Mucosa of stomach (tissue), 1 donor: ENCODE measurements around the gene NFAM1.
A peak's percentile ranks its signal among the peaks of the same experiment; 100 is the strongest.

Experiments used
- H3K27me3 ChIP-seq: one replicate; pipeline ENCODE4 v1.7.0; 2013; ENCODE audit warnings: mild to moderate bottlenecking, low read length; ENCODE audit not compliant: control insufficient read depth, insufficient read depth
- H3K36me3 ChIP-seq: one replicate; pipeline ENCODE4 v1.7.0; 2013; ENCODE audit warnings: low read length; ENCODE audit not compliant: control insufficient read depth, insufficient read depth
- H3K4me1 ChIP-seq: one replicate; pipeline ENCODE4 v1.7.0; 2013; ENCODE audit warnings: mild to moderate bottlenecking, low read length; ENCODE audit not compliant: control insufficient read depth, insufficient read depth
- H3K4me3 ChIP-seq: one replicate; pipeline ENCODE4 v1.7.0; 2013; ENCODE audit warnings: low read length
- H3K9ac ChIP-seq: one replicate; pipeline ENCODE4 v1.7.0; 2013; ENCODE audit warnings: mild to moderate bottlenecking, low read length, moderate library complexity
- H3K9me3 ChIP-seq: one replicate; pipeline ENCODE4 v1.7.0; 2013; ENCODE audit warnings: mild to moderate bottlenecking, low read length, moderate library complexity; ENCODE audit not compliant: control insufficient read depth
- donor health status: Pancreatic carcinoma.

The NFAM1 gene

DNA sequence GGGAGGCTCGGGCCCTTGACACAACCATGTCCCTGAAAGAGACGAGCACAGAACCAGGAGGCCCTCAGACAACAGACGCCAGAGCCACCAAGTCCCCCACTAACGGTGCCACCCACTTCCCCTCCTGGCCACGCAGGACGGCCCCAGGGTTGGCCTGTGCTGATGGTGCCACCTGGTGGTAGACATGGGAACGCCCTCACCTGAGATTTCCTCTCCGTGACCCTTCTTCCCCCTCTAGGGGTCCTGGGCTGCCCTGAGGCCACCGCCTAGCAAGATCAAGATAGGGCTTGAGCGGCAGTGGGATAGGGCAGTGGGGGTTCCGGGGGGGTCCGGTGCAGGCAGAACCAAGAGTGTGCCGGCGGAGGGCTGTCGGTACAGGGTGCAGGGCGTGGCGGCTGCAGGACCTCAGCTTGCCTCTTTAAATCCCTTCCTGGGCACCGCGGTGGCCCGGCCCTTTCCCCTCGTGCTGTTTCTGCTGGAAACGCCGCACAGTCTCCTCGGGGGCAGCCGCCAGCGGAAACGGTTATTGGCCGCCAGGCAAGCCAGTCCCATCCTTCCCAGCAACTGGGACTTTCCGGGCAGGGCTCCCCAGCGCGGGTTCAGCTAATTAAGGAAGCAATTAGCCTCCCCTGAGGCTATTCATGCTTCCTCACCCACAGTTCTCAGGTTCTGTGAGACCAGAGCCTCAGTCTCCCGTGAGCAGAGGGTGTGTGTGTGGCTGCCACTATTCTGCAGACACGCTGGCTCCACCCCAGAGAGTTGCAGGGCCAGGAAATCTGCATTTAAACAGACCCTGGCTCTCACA is 5.5 kb upstream of the NFAM1 start:
- Histone ChIP-seq H3K9ac (peak overlapping the region; percentile 49), H3K27me3 (peaks cover 6% of the 10 kb centered on the region), H3K4me1 (peaks cover 22% of the 10 kb centered on the region), H3K9me3 (no peaks in the 10 kb centered on the region), H3K4me3 (peak overlapping the region; percentile 44), H3K36me3 (no peaks in the 10 kb centered on the region)

DNA sequence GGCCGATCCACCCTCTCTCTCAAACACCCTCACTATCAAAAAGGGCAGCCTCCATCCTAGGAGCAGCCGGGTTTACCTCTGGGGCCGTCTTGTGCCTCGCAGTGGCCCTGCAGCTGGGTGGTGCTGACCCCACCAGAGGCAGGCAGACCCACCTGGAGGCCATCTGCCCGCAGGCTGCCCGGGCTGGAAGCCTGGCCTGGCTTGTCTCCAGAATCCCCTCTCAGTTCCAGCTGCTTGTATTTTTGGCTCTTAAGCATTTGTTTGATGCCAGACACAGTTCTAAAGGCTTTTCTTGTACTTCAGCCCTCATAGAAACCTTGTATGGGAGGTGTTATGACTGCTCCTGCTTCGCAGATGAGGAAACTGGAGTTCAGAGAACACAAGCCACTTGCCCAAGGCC is 4.2 kb upstream of the NFAM1 start:
- Histone ChIP-seq H3K9ac (no peak overlapping the region), H3K4me3 (no peak overlapping the region), H3K9me3 (no peaks in the 10 kb centered on the region)

DNA sequence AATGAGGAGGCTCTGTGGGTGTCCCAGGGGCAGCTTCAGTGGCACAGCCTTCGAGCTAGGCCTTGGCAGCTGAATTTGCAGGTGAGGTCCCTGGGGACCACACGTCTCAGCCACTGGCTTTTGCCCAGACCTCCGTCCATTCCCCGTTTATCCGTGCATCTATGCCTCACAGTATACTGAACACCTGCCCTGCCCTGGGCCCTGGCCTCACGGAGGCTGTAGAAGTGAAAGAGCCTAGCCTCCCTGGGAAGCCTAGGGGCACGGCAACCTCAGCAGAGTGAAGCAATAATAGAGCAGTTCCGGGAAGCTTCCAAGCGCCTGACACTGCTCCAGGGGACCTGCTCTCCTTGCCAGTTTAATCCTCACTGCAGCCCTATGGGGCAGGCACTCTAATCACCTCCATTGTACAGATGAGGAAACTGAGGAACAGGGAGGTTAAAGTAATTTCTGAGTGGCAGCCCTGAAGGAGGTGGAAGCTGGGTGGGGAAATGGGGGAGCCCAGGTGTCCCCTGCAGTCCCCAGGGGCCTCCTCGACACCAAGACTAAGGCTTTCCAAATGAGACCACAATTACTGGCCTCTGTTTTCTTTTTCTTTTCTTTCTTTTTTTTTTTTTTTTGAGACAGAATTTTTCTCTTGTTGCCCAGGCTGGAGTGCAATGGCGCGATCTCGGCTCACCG is 2.7 kb upstream of the NFAM1 start:
- no peaks in the 10 kb centered on the region for H3K9me3 ChIP-seq
- peaks cover 17% of the 10 kb centered on the region for H3K27me3 ChIP-seq
- no peak overlapping the region for H3K9ac ChIP-seq
- H3K4me1 ChIP-seq = peaks cover 14% of the 10 kb centered on the region
- no peak overlapping the region for H3K4me3 ChIP-seq
- no peaks in the 10 kb centered on the region for H3K36me3 ChIP-seq

More for the DNA sequence above, 4.2 kb upstream of the NFAM1 start:
- Histone ChIP-seq H3K4me1 (peaks cover 22% of the 10 kb centered on the region), H3K36me3 (no peaks in the 10 kb centered on the region), H3K27me3 (peaks cover 9% of the 10 kb centered on the region)

DNA sequence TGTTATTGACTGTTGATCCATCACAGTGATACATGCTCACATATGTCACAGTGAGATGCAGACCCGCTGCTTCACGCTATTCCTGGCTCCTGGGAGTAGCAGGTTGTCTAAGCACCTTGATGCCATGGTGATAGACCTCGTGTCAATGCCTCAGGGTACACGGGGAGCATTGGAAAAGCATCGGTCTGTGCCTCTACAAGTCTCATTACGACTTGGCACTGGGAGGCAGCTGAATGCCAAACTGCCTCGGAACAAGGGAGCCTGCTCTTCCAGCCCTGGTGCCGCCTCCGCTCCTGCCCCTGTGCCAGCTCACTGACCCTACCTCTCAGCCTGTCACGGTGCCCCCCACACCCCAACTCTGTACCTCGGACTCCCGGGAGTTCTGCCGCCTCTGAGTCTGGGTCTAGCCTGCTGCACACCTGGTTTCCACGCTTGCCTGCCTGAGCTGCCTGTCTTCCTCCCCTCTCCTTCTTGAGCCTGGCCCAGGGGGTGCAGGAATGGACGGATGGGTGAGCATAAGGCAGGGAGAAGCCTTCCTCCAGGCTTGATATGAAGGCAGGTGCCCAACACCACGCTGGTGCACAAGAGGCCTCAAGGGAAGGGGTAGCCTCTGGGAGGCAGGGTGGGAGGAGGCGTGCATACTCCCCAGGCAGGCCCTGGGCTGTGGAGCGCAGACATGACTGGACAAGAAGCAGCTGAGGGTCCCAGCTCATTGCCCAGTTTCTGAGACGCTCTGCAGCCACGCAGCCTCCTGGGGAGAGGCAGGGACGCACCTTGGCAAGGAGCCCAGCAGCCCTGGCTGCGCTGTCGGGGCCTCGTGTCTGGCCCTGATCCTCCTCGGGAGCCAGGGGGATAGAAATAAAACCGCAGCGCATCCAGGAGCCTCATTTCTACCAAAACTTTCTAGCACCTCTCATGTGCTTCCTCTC is 1.8 kb upstream of the NFAM1 start:
- no peaks in the 10 kb centered on the region for H3K9me3 ChIP-seq
- no peaks in the 10 kb centered on the region for H3K36me3 ChIP-seq
- H3K4me1 ChIP-seq = peaks cover 12% of the 10 kb centered on the region
- no peak overlapping the region for H3K9ac ChIP-seq
- H3K27me3 ChIP-seq = peaks cover 17% of the 10 kb centered on the region
- H3K4me3 ChIP-seq = no peak overlapping the region

DNA sequence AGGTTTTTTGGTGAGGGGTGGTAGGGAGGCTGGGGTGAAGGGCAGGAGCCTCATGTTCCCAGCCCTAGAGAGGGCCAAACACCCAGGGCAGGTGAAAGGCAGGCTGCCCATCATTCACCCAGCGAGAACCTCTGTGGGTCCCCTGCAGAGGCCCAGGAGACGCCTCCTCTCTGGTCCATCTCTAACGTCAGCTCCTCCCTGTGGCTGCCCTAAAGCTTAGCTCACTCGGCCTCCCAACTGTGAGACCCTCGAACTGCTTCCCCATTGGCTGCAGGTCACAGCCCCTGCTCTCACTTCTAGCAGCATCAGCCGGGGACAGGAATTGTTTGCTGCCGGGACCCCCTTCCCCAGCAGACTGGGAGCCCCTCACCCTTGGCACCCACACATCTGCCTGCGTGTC is 615 bp upstream of the NFAM1 start:
- no peak overlapping the region for H3K9ac ChIP-seq
- no peaks in the 10 kb centered on the region for H3K36me3 ChIP-seq
- peaks cover 21% of the 10 kb centered on the region for H3K27me3 ChIP-seq
- H3K4me1 ChIP-seq = peaks cover 9% of the 10 kb centered on the region
- no peak overlapping the region for H3K4me3 ChIP-seq
- H3K9me3 ChIP-seq = no peaks in the 10 kb centered on the region

DNA sequence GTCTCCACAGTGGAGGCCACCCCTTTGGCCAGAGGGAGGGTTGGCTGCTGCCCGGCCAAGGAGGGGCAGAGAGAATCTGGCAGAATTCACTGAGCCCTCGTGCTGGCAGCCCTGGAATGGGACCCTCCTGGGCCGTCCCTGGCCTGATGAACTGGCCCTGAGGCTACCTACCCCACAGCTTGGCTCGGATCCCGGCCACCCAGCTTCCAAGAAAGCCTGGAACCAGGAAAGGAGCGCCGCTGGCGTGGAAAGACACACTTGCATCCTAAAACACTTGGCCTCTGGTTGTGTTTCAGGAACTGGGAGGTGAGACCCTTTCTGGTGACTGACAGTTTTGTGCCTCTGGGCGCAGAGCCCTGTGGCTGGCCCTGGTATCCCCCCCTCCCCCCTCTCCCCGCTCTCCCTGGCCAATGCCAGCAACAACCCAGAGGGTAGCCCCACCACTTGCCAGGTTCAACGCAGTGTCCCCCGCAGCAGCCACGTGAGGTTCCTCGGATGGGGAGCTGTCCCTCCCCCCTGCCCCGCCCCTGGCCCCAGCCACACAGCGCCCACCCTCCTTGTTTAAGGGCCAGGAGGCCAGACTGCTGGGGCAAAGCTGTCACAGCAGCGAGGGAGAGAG is 693 bp downstream of the NFAM1 start:
- H3K27me3 ChIP-seq = peaks cover 25% of the 10 kb centered on the region

DNA sequence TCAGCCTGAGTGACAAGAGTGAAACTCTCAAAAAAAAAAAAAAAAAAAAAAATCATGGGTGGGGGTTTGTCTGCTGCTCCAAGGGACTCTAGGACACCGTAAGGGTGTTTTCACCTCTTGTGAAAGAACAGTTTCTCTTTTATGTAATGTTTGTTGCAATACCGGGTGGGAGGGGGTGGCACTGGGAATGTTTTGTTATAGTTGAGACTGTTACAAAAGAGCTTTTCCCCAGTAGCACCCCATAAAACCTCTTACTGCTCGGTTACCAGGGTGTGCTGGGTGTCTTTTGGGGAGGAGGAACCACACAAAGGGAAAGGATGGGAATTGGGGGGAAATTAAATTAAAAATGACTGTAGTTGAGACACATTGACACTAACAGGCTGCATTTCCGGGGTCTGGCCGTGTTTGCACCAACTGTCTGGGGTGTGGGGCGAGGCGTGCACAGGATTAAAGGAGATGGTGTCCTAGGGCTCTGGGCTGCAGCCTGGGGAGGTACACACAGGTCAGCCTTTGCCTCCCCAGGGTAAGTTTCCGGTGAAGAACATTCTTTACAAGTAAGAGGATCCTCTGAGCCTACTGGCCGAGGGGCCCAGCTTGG is 1.6 kb downstream of the NFAM1 start:
- Histone ChIP-seq H3K4me3 (no peak overlapping the region), H3K9me3 (no peaks in the 10 kb centered on the region), H3K9ac (no peak overlapping the region), H3K27me3 (peaks cover 27% of the 10 kb centered on the region), H3K4me1 (no peaks in the 10 kb centered on the region), H3K36me3 (no peaks in the 10 kb centered on the region)

More for the DNA sequence above, 693 bp downstream of the NFAM1 start:
- no peak overlapping the region for H3K9ac ChIP-seq
- no peaks in the 10 kb centered on the region for H3K9me3 ChIP-seq
- no peaks in the 10 kb centered on the region for H3K36me3 ChIP-seq
- no peak overlapping the region for H3K4me3 ChIP-seq
- H3K4me1 ChIP-seq = peaks cover 2% of the 10 kb centered on the region

DNA sequence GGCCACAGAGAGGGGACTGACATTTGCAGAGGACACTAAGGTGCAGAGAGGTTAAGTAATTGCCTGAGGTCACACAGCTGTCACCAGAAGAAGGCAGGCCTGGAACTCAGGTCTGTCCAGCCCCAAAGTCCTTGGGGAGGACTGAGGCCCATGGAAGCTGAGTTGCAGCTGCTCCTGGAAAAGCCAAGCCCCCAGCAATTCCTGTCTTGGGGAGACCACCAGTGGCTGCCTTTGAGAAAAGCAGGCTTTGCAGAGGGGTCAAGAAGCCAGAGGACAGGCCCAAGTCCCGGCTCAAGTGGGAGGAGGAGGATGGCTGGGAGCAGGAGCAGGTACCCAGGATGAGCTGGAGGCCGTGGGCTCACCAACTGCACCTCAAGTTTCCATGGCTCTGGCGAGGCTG is 3.4 kb downstream of the NFAM1 start:
- H3K9me3 ChIP-seq = no peaks in the 10 kb centered on the region
- H3K27me3 ChIP-seq = peaks cover 27% of the 10 kb centered on the region
- H3K4me3 ChIP-seq = no peak overlapping the region
- no peaks in the 10 kb centered on the region for H3K36me3 ChIP-seq
- no peaks in the 10 kb centered on the region for H3K4me1 ChIP-seq
- H3K9ac ChIP-seq = no peak overlapping the region

DNA sequence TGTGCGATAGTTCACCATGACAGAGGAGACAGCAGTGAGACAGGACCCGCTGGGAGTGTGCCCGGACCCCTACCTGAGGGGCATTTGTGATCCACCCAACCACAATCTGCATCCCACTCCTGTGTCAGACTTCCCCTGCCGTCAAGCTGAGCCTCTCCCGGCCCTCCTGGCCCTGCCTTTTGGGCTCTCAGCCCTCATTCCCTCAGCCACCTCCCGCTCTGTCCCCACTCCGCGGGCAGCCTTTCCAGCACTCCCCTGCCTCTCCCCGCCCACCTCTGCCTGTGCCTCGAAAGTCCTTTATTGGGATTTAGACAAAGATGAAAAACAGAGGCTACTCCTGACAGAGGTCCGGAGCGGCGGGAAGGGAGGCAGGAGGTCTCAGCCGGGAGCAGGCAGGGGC is 4.2 kb downstream of the NFAM1 start:
- Histone ChIP-seq H3K9ac (no peak overlapping the region), H3K9me3 (no peaks in the 10 kb centered on the region), H3K4me1 (no peaks in the 10 kb centered on the region), H3K4me3 (no peak overlapping the region), H3K36me3 (no peaks in the 10 kb centered on the region), H3K27me3 (peaks cover 23% of the 10 kb centered on the region)

DNA sequence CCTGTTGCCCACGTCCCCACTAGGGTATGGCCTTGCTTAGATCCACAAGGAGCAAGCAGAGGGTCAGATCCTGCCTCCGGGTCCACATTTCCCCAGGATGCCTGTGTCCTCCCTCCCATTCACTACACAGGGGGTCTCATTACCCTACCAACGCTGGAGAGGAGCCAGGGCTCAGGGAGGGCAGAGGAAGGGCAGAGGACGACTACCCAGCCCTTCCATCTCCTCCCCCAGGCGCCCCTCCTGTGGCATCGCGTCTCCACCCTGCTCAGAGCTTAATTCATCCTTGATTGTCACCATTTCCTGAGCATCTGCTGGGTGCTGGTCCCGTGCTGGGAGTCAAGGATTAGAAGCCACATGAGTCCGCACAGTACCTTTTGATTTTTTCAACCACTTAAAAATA is 5.0 kb downstream of the NFAM1 start:
- H3K4me3 ChIP-seq = no peak overlapping the region
- no peaks in the 10 kb centered on the region for H3K9me3 ChIP-seq
- no peak overlapping the region for H3K9ac ChIP-seq
- H3K4me1 ChIP-seq = no peaks in the 10 kb centered on the region
- H3K27me3 ChIP-seq = peaks cover 21% of the 10 kb centered on the region
- no peaks in the 10 kb centered on the region for H3K36me3 ChIP-seq

DNA sequence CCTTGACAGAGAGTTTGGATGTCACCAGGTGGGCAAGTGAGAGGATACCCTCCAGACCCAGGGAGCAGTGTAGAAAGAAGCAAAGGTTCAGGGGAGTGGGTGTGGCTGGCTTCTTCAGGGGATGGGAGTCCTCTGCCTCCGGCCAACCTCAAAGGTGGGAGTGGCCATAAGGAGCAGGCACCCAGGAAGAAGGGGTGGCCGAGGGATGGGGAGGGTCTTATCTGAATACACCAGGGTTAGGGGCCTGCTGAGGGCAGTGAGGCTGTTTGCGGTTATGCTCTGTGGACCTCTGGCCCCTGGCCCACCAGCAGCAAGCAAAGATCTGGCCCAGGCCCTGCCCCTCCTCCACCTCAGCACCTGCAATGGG is 6.2 kb downstream of the NFAM1 start:
- Histone ChIP-seq H3K36me3 (no peaks in the 10 kb centered on the region), H3K9me3 (no peaks in the 10 kb centered on the region), H3K27me3 (peaks cover 14% of the 10 kb centered on the region), H3K4me3 (no peak overlapping the region), H3K9ac (no peak overlapping the region), H3K4me1 (no peaks in the 10 kb centered on the region)
